Pancreas (tissue), 10 donors: ENCODE results near the gene BBX. TPM values are rescaled to one million over a fixed set of nuclear protein-coding genes. Genes with fewer than 3 reads are reported as not detected.
A peak's percentile ranks its signal among the peaks of the same experiment; 100 is the strongest.

ENCODE experiments used
- ATAC-seq, 4 donors: fragments of 200-7000 bp; cut with Tn5 transposase; one replicate each; pipeline versions ENCODE4 v1.8.0 to v1.9.1; 2020; ENCODE audit warnings: mild to moderate bottlenecking in 4 of 4, moderate library complexity in 4 of 4
- DNase-seq, 6 donors: peaks; one replicate each; pipeline ENCODE4 v3.0.0-alpha.2; 2020
- FAIRE-seq: peaks from 2 replicates; lab custom pipeline; 2012; peaks lifted over from hg19 to GRCh38; lab: Jason Lieb, UNC
- H3K27ac ChIP-seq, 4 donors: fragments of 200-600 bp; sonication (generic); 1 replicate in 3 of 4; 2 replicates in 1 of 4; pipeline versions ENCODE4 v1.5.0 to v1.8.0; 2020
- H3K27me3 ChIP-seq, 4 donors: fragments of 200-600 bp; one replicate each; pipeline ENCODE4 v1.8.0; 2021
- H3K36me3 ChIP-seq, 3 donors: fragments of 200-600 bp; sonication (generic) in 1 of 3; one replicate each; pipeline versions ENCODE4 v1.5.0 to v1.8.0; 2020 to 2021
- H3K4me1 ChIP-seq, 3 donors: fragments of 200-600 bp; one replicate each; pipeline ENCODE4 v1.8.0; 2021
- H3K4me3 ChIP-seq, 4 donors: fragments of 200-600 bp; sonication (generic) in 2 of 4; one replicate each; pipeline versions ENCODE4 v1.5.0 to v1.8.0; 2020 to 2021
- H3K9me3 ChIP-seq, 4 donors: fragments of 200-600 bp; one replicate each; pipeline ENCODE4 v1.8.0; 2021
- CTCF ChIP-seq, 4 donors: fragments of 200-600 bp; sonication (generic) in 3 of 4; IDR thresholded peaks; one replicate each; pipeline versions ENCODE4 v1.5.0 to v1.8.0; 2021; ENCODE audit warnings: antibody characterized with exemption in 4 of 4
- WGBS, 2 donors: extraction: QIAGEN DNeasy Blood & Tissue Kit; methylation state at CpG; one replicate each; pipeline ENCODE4 v1.1.7; 2013; 5-methylcytosine and 5-hydroxymethylcytosine counted together
- intact Hi-C, 3 donors: fragments of 100-400 bp; cut with DNase I; formaldehyde crosslinking; loops; one replicate each; pipeline versions ENCODE4 v1.11.1 to v1.14.2; 2022
- polyA plus RNA-seq, 2 donors: library from polyadenylated mRNA; stranded (reverse); fragments of 200-250 nt; gene quantifications; one replicate each; pipeline ENCODE4 v1.2.3, GENCODE V29; 2013
- total RNA-seq, 6 donors: library from RNA; stranded (reverse); fragmentation: NEBNext Ultra II Directional in 4 of 6; extraction: Animal tissue kit (Norgen Biotek cat#: 25700) in 4 of 6; gene quantifications; one replicate each; pipeline versions ENCODE4 v1.2.1 to v1.2.4, GENCODE V29; 2021 to 2023
- donor health status: healthy with polysubstance abuse.
- donor health status: DM: no; HTN: no; CAD: no; lungs with moderate emphysema.
- donor health status: DM: no; HTN: no; CAD: no.
- donor health status: control.
- donor health status: control.
- donor health status: Bipolar disorder and iron deficiency.
- donor health status: DM: yes; HTN: yes; CAD: no.
- donor health status: DM: no; HTN: no; CAD: no.
- donor health status: DM: no; HTN: no; CAD: no.
- donor health status: DM: yes; HTN: yes; CAD: no.

Gene BBX
- total and polyA plus RNA-seq, 8 donors: 3.9 to 43.8 (median 19.8) TPM

DNA sequence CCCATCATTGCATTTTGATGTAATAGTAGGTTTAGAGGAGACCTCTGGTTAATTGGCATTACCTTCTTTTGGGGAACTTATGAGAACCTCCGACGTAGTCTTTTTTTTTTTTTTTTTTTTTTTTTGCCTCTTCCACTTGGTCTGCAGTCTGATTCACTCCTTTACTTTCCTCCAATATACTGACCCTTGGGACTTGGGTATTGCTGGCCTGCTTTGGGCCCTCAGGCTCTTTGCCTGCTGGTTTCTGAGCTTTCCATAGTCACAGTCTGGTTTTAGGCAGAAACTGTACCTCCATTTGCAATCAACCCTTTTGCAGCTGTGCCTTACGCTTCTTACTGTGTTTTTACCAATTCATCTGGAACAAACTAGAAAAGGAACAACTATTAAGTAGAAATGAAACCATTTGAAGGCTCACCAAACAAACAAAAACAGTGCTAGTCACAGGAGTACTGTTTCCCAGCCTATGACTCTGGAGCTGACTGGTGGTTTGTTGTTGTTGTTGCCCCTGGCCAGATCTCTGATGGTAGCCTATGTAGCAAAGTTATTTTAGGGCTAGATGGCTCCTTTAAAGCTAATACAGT lies 272.8 kb downstream of the BBX start:
- no peak for FAIRE-seq
- intact Hi-C loops: no loop called here

DNA sequence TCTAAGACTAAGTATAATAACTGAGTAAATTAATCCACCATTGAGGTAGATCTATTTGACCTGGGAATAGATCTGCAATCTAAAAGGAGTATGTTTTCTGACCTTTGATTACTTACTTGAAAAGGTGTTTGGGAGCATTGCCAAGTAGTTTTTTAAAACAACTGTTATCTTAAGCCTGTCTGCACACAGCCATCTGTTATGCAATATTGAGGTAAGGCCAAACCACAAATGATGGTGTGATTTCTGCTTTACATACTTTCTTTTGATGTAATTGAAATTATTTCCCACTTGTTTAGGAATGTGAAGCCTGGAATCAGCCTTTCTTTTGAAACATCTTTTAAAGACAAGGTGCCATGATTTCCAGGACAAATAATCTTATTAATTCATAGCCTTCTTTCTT lies 274.0 kb downstream of the BBX start:
- H3K27ac ChIP-seq: no peak overlapping the region
- peaks cover 0 to 10% (median 3%) of the 10 kb centered on the region in 3 donors for H3K4me1 ChIP-seq
- intact Hi-C loops: no loop called here
- H3K4me3 ChIP-seq: no peak overlapping the region
- H3K27me3 ChIP-seq: no peaks in the 10 kb centered on the region
- DNase-seq: no peak
- H3K9me3 ChIP-seq: no peaks in the 10 kb centered on the region
- peak in 3 of 4 donors; percentile 64 to 79 (median 70) for ATAC-seq
- TF ChIP-seq CTCF (IDR thresholded peaks at IDR 0.05): no peak
- H3K36me3 ChIP-seq: peaks cover 0 to 20% (median 8%) of the 10 kb centered on the region in 3 donors
- FAIRE-seq: no peak

More for the DNA sequence above, 272.8 kb downstream of the BBX start:
- TF ChIP-seq CTCF (IDR thresholded peaks at IDR 0.05): no peak
- ATAC-seq (peak in 2 of 4 donors; percentile 31 to 41), DNase-seq (no peak)
- no peak overlapping the region for H3K27ac ChIP-seq
- H3K4me3 ChIP-seq: no peak overlapping the region
- no peaks in the 10 kb centered on the region for H3K27me3 ChIP-seq
- H3K4me1 ChIP-seq: peaks cover 0 to 10% (median 3%) of the 10 kb centered on the region in 3 donors
- no peaks in the 10 kb centered on the region for H3K9me3 ChIP-seq
- WGBS, 2 donors: 93 to 98% methylated on average over 3 of the region's 3 CpGs
- peaks cover 0 to 14% (median 0%) of the 10 kb centered on the region in 3 donors for H3K36me3 ChIP-seq

DNA sequence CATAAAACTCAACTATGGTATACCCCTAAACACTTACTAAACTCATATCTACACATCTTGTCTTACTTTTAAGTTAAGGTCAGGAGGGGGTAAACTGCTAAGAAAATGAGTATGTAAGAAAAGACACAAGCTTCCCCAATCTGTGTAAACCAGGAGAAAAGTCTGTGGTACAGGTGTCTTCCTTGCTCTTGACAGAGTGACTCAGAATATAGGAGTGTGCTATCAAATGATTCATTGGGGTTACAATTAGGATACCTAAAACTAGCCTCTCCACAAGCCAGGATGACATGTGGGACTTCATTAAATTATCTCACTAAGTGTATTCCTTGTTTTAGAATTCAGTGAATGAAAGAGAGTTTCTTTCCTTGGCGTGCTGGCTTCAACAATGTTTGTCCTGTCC lies 274.8 kb downstream of the BBX start:
- peaks cover 0 to 10% (median 3%) of the 10 kb centered on the region in 3 donors for H3K4me1 ChIP-seq
- H3K9me3 ChIP-seq: no peaks in the 10 kb centered on the region
- H3K27me3 ChIP-seq: no peaks in the 10 kb centered on the region
- no peak for FAIRE-seq
- no peak for TF ChIP-seq CTCF (IDR thresholded peaks at IDR 0.05)
- H3K27ac ChIP-seq: no peak overlapping the region
- no peak for ATAC-seq
- H3K36me3 ChIP-seq: peaks cover 0 to 23% (median 16%) of the 10 kb centered on the region in 3 donors
- intact Hi-C loops: no loop called here
- WGBS, 2 donors: 97% methylated on average over 1 of the region's 1 CpG
- H3K4me3 ChIP-seq: no peak overlapping the region
- DNase-seq: no peak

GRCh38 chr3:107798381-107798780 lies 275.6 kb downstream of the BBX start:
- H3K9me3 ChIP-seq: no peaks in the 10 kb centered on the region
- H3K36me3 ChIP-seq: peaks cover 0 to 30% (median 18%) of the 10 kb centered on the region in 3 donors
- WGBS, 2 donors: 88 to 98% methylated on average over 3 of the region's 3 CpGs
- H3K27me3 ChIP-seq: no peaks in the 10 kb centered on the region
- H3K27ac ChIP-seq: no peak overlapping the region
- intact Hi-C loops: no loop called here
- H3K4me3 ChIP-seq: no peak overlapping the region
- H3K4me1 ChIP-seq: peaks cover 0 to 10% (median 3%) of the 10 kb centered on the region in 3 donors
- FAIRE-seq: no peak
- no peak for ATAC-seq
- TF ChIP-seq CTCF (IDR thresholded peaks at IDR 0.05): no peak
- DNase-seq: no peak

DNA sequence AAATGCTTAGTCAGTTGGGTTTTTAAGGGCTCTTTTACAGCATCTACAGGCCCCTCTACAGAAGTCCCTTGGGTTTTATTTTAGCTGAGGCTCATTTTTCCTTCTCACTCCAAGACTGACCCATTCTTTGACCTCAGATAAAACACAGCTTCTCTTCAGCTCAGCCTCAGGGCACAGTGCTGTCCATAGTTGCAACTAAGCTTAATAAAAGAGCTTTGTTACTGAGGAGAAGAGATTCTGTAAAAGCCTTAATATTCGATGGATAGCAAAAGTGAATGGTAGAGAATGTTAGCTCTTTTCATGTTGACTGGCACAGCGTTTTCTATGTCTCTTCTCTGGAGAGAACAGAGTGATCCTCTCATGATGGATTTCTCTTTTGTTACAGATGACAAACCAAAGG lies 277.9 kb downstream of the BBX start:
- Histone ChIP-seq H3K27ac (no peak overlapping the region), H3K27me3 (no peaks in the 10 kb centered on the region), H3K36me3 (peaks cover 0 to 31% (median 18%) of the 10 kb centered on the region in 3 donors), H3K4me3 (no peak overlapping the region), H3K4me1 (peaks cover 0 to 10% (median 3%) of the 10 kb centered on the region in 3 donors), H3K9me3 (no peaks in the 10 kb centered on the region)
- ATAC-seq (no peak), DNase-seq (no peak), FAIRE-seq (no peak)
- intact Hi-C loops: no loop called here
- 87 to 89% methylated on average over 2 of the region's 2 CpGs for WGBS, 2 donors
- TF ChIP-seq CTCF (IDR thresholded peaks at IDR 0.05): no peak
